HepG2 (cell line): ENCODE measurements around the gene BTN1A1. TPM values are rescaled to one million over a fixed set of nuclear protein-coding genes. Genes with fewer than 3 reads are reported as not detected.

Source experiments
- GPBP1L1 ChIP-seq: sonication (generic); formaldehyde crosslinking; IDR thresholded peaks from 2 replicates; pipeline ENCODE4 v1.5.0; 2020; ENCODE audit warnings: mild to moderate bottlenecking, missing genetic modification reagents
- IKZF5 ChIP-seq: IDR thresholded peaks from 2 replicates; pipeline ENCODE4 v1.6.1; 2018; ENCODE audit warnings: missing genetic modification reagents, mild to moderate bottlenecking, missing compliant biosample characterization
- MBD4 ChIP-seq: IDR thresholded peaks from 2 replicates; pipeline ENCODE4 v1.6.1; 2012; ENCODE audit warnings: low read length, inconsistent platforms, borderline replicate concordance
- MTF2 ChIP-seq: sonication (generic); formaldehyde crosslinking; IDR thresholded peaks from 2 replicates; pipeline ENCODE4 v1.5.0; 2020; ENCODE audit warnings: missing genetic modification reagents, borderline replicate concordance
- PBX2 ChIP-seq: IDR thresholded peaks from 2 replicates; pipeline ENCODE4 v1.6.1; 2016; ENCODE audit warnings: control low read depth
- PRDM10 ChIP-seq: sonication (generic); formaldehyde crosslinking; IDR thresholded peaks from 2 replicates; pipeline ENCODE4 v1.4.0; 2020; ENCODE audit warnings: low read depth, missing genetic modification reagents
- ZBTB44 ChIP-seq: sonication (generic); formaldehyde crosslinking; IDR thresholded peaks from 2 replicates; pipeline ENCODE4 v1.4.0; 2020; ENCODE audit warnings: missing genetic modification reagents
- ZNF280D ChIP-seq: sonication (generic); formaldehyde crosslinking; IDR thresholded peaks from 2 replicates; pipeline ENCODE4 v1.5.1; 2020; ENCODE audit warnings: mild to moderate bottlenecking, missing genetic modification reagents
- ZNF781 ChIP-seq: sonication (generic); formaldehyde crosslinking; IDR thresholded peaks from 2 replicates; pipeline ENCODE4 v1.5.1; 2020; ENCODE audit warnings: borderline replicate concordance, mild to moderate bottlenecking, missing genetic modification reagents; ENCODE audit errors: not compliant biosample characterization
- ZSCAN25 ChIP-seq: sonication (generic); formaldehyde crosslinking; IDR thresholded peaks from 2 replicates; pipeline ENCODE4 v1.8.0; 2022; ENCODE audit warnings: mild to moderate bottlenecking, missing genetic modification reagents
- ZSCAN5A ChIP-seq: sonication (generic); formaldehyde crosslinking; IDR thresholded peaks from 2 replicates; pipeline ENCODE4 v1.8.0; 2022; ENCODE audit warnings: mild to moderate bottlenecking, missing genetic modification reagents, borderline replicate concordance
- polyA plus RNA-seq, 8 experiments: library from polyadenylated mRNA; depleted of rRNA in 3 of 8; stranded (reverse) in 7 of 8; unstranded in 1 of 8; fragments of >200 nt; fragmentation: Illumina TruSeq in 4 of 8; extraction: Trizol in 4 of 8; gene quantifications; 2 replicates each; pipeline versions ENCODE4 v1.2.1 to v1.2.3, GENCODE V29; 2011 to 2016; ENCODE audit warnings: low read depth in 4 of 8, missing spikeins in 1 of 8, mixed read lengths in 1 of 8; ENCODE audit not compliant: insufficient read depth in 1 of 8
- total RNA-seq, 5 experiments: library from RNA; depleted of rRNA; stranded (reverse); fragments of >200 nt; fragmentation: Illumina TruSeq; extraction: Trizol; gene quantifications; 2 replicates each; pipeline ENCODE4 v1.2.3, GENCODE V29; 2016; ENCODE audit warnings: low read depth in 1 of 5

Gene BTN1A1
- total and polyA plus RNA-seq, 2 of the 13 experiments (the other 11 are each of a cell fraction or from before 2014, with no cell fraction given), result 0.04 TPM; not detected in 1

GRCh38 chr6:26532699-26533531, 32.8 kb downstream of the BTN1A1 start (continued):
- no peak for TF ChIP-seq PBX2
- TF ChIP-seq ZSCAN5A, result peak; percentile 88; the same call in 1 of the 2 replicates
- peak; percentile 59; the same call in 1 of the 2 replicates for TF ChIP-seq ZSCAN25
- TF ChIP-seq MBD4, result no peak
- peak; percentile 48; the same call in 1 of the 2 replicates for TF ChIP-seq PRDM10 (CRISPR knock-in tag)
- no peak for TF ChIP-seq GPBP1L1
- TF ChIP-seq IKZF5 (CRISPR knock-in tag), result peak; percentile 84; the same call in 1 of the 2 replicates
- TF ChIP-seq ZNF781 (CRISPR knock-in tag), result peak; percentile 70
- TF ChIP-seq ZBTB44 (CRISPR knock-in tag), result 0 out of 2 replicates have a peak, but pooled peaks have one; percentile 83
- peak; percentile 71; the same call in 1 of the 2 replicates for TF ChIP-seq ZNF280D (CRISPR knock-in tag)
- TF ChIP-seq MTF2 (CRISPR knock-in tag), result 0 out of 2 replicates have a peak, but pooled peaks have one; percentile 22
